GM15510 (cell line): ENCODE data around the gene KRTAP19-6.

Source experiments
- POLR2A ChIP-seq: IDR thresholded peaks from 3 replicates; pipeline ENCODE4 v1.6.1; 2011; ENCODE audit warnings: borderline replicate concordance; ENCODE audit not compliant: insufficient read length; ENCODE audit errors: extremely low read depth

The KRTAP19-6 gene

GRCh38 chr21:30497065-30497464, 44.6 kb downstream of the KRTAP19-6 start, which contains the start of gene KRTAP19-4:
KRTAP19-4 (minus strand) TSS chr21:30497165; CDS start chr21:30497110, 55 bp downstream.
- no peak for TF ChIP-seq POLR2A

- no peak for TF ChIP-seq POLR2A
Measured at GRCh38 chr21:30491963-30492428, 49.7 kb downstream of the KRTAP19-6 start, which contains the start of gene KRTAP19-3. KRTAP19-3 (minus strand) TSS chr21:30492013; CDS start chr21:30491957, 56 bp downstream.
